ENCODE results near the gene NXPH1.

Gene NXPH1

DNA sequence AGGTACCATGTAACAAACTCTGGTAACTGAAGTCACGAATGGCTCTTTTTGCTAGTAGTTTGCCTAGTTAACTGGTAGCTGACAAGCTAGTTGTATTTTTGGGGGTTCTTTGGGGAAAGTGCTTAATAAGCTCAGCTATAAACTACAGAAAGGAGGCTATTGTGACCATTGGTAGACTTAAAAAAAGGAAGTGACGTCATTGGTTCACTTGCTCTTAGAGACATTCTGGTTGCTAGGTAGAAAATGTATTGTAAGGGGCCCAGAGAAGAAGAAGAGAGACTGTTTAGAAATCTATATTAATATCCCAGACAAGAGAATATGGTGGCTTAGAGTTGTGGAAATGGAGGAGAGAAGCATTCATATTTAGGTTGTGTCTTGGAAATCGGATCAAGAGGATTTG is 103.0 kb downstream of the NXPH1 start:
- Histone ChIP-seq H3K36me3 (ENCODE audit: control insufficient read depth in 2 of 2, insufficient read depth in 2 of 2, low read length in 2 of 2) (no peaks in the 10 kb centered on the region), H3K4me3 (ENCODE audit: low read length in 2 of 2) (no peak overlapping the region), H3K4me1 (ENCODE audit: control insufficient read depth in 2 of 2, insufficient read depth in 2 of 2, low read length in 2 of 2) (no peaks in the 10 kb centered on the region), H3K27ac (ENCODE audit: low read depth in 2 of 2, low read length in 2 of 2) (no peak overlapping the region), H3K9me3 (ENCODE audit: control insufficient read depth in 2 of 2, low read length in 2 of 2) (no peaks in the 10 kb centered on the region), H3K9ac (ENCODE audit: low read depth in 1 of 2, low read length in 2 of 2) (no peak overlapping the region), H3K27me3 (ENCODE audit: control insufficient read depth in 2 of 2, insufficient read depth in 2 of 2, low read length in 2 of 2) (no peaks in the 10 kb centered on the region)

GRCh38 chr7:8549046-8549445 is 115.6 kb downstream of the NXPH1 start:
- no peaks in the 10 kb centered on the region for H3K36me3 ChIP-seq (ENCODE audit: control insufficient read depth in 2 of 2, insufficient read depth in 2 of 2, low read length in 2 of 2)
- H3K4me3 ChIP-seq (ENCODE audit: low read length in 2 of 2) = no peak overlapping the region
- no peaks in the 10 kb centered on the region for H3K4me1 ChIP-seq (ENCODE audit: control insufficient read depth in 2 of 2, insufficient read depth in 2 of 2, low read length in 2 of 2)
- H3K9me3 ChIP-seq (ENCODE audit: control insufficient read depth in 2 of 2, low read length in 2 of 2) = no peaks in the 10 kb centered on the region
- H3K9ac ChIP-seq (ENCODE audit: low read depth in 1 of 2, low read length in 2 of 2) = no peak overlapping the region
- no peak overlapping the region for H3K27ac ChIP-seq (ENCODE audit: low read depth in 2 of 2, low read length in 2 of 2)
- no peaks in the 10 kb centered on the region for H3K27me3 ChIP-seq (ENCODE audit: control insufficient read depth in 2 of 2, insufficient read depth in 2 of 2, low read length in 2 of 2)

DNA sequence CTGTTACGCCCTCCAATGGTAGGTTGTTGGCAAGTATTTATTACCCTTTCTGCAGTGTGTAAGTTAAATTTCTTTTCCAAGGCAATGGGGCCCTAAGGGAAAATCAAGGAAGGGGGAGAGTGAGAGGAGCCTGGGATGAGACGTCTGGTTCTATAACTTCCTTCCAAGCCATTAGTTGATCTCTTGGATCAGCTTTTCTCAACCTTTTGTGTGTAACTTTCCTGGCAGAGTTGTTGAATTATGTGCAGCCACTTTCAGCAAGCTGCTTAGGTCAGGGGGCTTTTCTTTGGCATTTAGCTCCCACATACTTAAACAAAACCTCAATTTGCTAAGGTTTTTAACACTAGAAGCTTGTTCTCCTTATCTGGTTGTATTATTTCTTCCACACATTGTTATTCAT is 127.1 kb downstream of the NXPH1 start:
- H3K9ac ChIP-seq (ENCODE audit: low read depth in 1 of 2, low read length in 2 of 2) = no peak overlapping the region
- H3K9me3 ChIP-seq (ENCODE audit: control insufficient read depth in 2 of 2, low read length in 2 of 2) = no peaks in the 10 kb centered on the region
- no peak overlapping the region for H3K27ac ChIP-seq (ENCODE audit: low read depth in 2 of 2, low read length in 2 of 2)
- no peaks in the 10 kb centered on the region for H3K4me1 ChIP-seq (ENCODE audit: control insufficient read depth in 2 of 2, insufficient read depth in 2 of 2, low read length in 2 of 2)
- no peaks in the 10 kb centered on the region for H3K36me3 ChIP-seq (ENCODE audit: control insufficient read depth in 2 of 2, insufficient read depth in 2 of 2, low read length in 2 of 2)
- H3K4me3 ChIP-seq (ENCODE audit: low read length in 2 of 2) = no peak overlapping the region
- no peaks in the 10 kb centered on the region for H3K27me3 ChIP-seq (ENCODE audit: control insufficient read depth in 2 of 2, insufficient read depth in 2 of 2, low read length in 2 of 2)

DNA sequence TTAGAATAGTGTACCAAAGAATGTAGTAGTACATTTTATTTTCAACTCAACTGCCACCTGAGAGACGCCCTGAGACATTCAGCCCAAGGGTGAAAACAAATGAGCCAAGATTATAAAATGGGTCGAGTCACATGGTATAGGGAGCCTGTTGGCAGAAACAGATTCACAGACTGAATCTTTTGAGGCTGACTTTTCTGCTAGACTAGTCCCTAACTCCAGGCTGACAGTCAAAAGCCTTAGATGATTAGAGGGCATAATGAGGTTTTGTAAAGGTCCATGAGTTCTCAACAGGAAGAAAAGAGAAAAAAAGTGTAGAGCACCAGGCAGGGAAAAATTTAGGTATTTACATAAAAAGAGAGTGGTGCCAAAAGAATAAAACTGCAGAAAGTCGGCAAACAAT is 128.0 kb downstream of the NXPH1 start:
- Histone ChIP-seq H3K27me3 (ENCODE audit: control insufficient read depth in 2 of 2, insufficient read depth in 2 of 2, low read length in 2 of 2) (no peaks in the 10 kb centered on the region), H3K36me3 (ENCODE audit: control insufficient read depth in 2 of 2, insufficient read depth in 2 of 2, low read length in 2 of 2) (no peaks in the 10 kb centered on the region), H3K9ac (ENCODE audit: low read depth in 1 of 2, low read length in 2 of 2) (no peak overlapping the region), H3K4me3 (ENCODE audit: low read length in 2 of 2) (no peak overlapping the region), H3K27ac (ENCODE audit: low read depth in 2 of 2, low read length in 2 of 2) (no peak overlapping the region), H3K9me3 (ENCODE audit: control insufficient read depth in 2 of 2, low read length in 2 of 2) (no peaks in the 10 kb centered on the region), H3K4me1 (ENCODE audit: control insufficient read depth in 2 of 2, insufficient read depth in 2 of 2, low read length in 2 of 2) (no peaks in the 10 kb centered on the region)

DNA sequence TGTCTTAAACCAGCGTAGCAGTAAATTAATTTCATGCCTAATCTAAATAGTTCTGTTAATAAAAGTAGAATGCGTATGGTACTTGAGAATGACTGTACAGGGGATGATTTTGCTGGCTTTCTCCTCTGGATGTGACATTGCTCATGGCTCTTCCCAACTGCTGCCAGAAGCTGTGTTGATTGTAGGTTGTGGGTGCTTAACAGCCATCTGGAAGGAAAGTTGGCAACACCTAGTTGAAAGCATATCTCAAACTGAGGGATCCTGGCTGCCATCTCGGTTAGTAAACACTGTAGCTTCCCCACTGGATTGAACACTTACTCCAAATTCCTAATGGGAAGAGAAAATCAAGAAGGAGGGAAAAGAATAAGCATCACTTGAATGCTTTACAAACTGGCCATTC is 130.9 kb downstream of the NXPH1 start:
- Histone ChIP-seq H3K9ac (ENCODE audit: low read depth in 1 of 2, low read length in 2 of 2) (no peak overlapping the region), H3K27ac (ENCODE audit: low read depth in 2 of 2, low read length in 2 of 2) (no peak overlapping the region), H3K4me3 (ENCODE audit: low read length in 2 of 2) (no peak overlapping the region), H3K27me3 (ENCODE audit: control insufficient read depth in 2 of 2, insufficient read depth in 2 of 2, low read length in 2 of 2) (no peaks in the 10 kb centered on the region), H3K9me3 (ENCODE audit: control insufficient read depth in 2 of 2, low read length in 2 of 2) (no peaks in the 10 kb centered on the region), H3K4me1 (ENCODE audit: control insufficient read depth in 2 of 2, insufficient read depth in 2 of 2, low read length in 2 of 2) (no peaks in the 10 kb centered on the region), H3K36me3 (ENCODE audit: control insufficient read depth in 2 of 2, insufficient read depth in 2 of 2, low read length in 2 of 2) (no peaks in the 10 kb centered on the region)

- no peaks in the 10 kb centered on the region for H3K36me3 ChIP-seq (ENCODE audit: control insufficient read depth in 2 of 2, insufficient read depth in 2 of 2, low read length in 2 of 2)
- H3K9ac ChIP-seq (ENCODE audit: low read depth in 1 of 2, low read length in 2 of 2) = no peak overlapping the region
- H3K4me1 ChIP-seq (ENCODE audit: control insufficient read depth in 2 of 2, insufficient read depth in 2 of 2, low read length in 2 of 2) = no peaks in the 10 kb centered on the region
- no peaks in the 10 kb centered on the region for H3K9me3 ChIP-seq (ENCODE audit: control insufficient read depth in 2 of 2, low read length in 2 of 2)
- H3K27me3 ChIP-seq (ENCODE audit: control insufficient read depth in 2 of 2, insufficient read depth in 2 of 2, low read length in 2 of 2) = no peaks in the 10 kb centered on the region
- no peak overlapping the region for H3K4me3 ChIP-seq (ENCODE audit: low read length in 2 of 2)
- H3K27ac ChIP-seq (ENCODE audit: low read depth in 2 of 2, low read length in 2 of 2) = no peak overlapping the region
These were observed 132.6 kb downstream of the NXPH1 start for GRCh38 chr7:8566016-8566415.

GRCh38 chr7:8567626-8568025 is 134.2 kb downstream of the NXPH1 start:
- Histone ChIP-seq H3K27ac (ENCODE audit: low read depth in 2 of 2, low read length in 2 of 2) (no peak overlapping the region), H3K4me3 (ENCODE audit: low read length in 2 of 2) (no peak overlapping the region), H3K36me3 (ENCODE audit: control insufficient read depth in 2 of 2, insufficient read depth in 2 of 2, low read length in 2 of 2) (no peaks in the 10 kb centered on the region), H3K4me1 (ENCODE audit: control insufficient read depth in 2 of 2, insufficient read depth in 2 of 2, low read length in 2 of 2) (no peaks in the 10 kb centered on the region), H3K9ac (ENCODE audit: low read depth in 1 of 2, low read length in 2 of 2) (no peak overlapping the region), H3K27me3 (ENCODE audit: control insufficient read depth in 2 of 2, insufficient read depth in 2 of 2, low read length in 2 of 2) (no peaks in the 10 kb centered on the region), H3K9me3 (ENCODE audit: control insufficient read depth in 2 of 2, low read length in 2 of 2) (no peaks in the 10 kb centered on the region)

DNA sequence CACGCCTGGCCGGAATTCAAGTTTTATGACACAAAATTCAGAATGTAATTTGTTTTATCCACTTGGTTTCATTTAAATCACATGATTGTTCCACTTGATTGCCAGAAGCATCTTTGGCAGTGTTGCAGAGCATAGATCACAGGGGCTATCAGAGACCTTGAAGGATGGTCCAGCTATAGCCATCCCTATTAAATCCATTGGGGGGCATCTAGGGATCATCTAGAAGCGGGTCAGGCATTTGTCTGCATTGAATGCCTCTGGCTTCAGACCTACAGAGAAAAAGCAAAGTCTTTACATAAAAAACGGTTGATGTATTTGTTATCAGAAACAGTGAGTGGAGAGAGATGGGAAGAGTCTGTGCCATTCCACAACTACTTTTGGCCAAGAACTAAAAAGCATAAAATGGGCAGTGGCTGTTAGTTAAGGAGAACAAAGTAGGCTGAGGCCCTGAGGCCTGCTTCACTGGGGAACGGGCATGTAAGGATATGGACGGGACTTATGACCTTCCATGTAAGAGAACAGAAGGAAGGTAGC is 146.3 kb downstream of the NXPH1 start:
- Histone ChIP-seq H3K27ac (ENCODE audit: low read depth in 2 of 2, low read length in 2 of 2) (no peak overlapping the region), H3K4me3 (ENCODE audit: low read length in 2 of 2) (no peak overlapping the region), H3K36me3 (ENCODE audit: control insufficient read depth in 2 of 2, insufficient read depth in 2 of 2, low read length in 2 of 2) (no peaks in the 10 kb centered on the region), H3K4me1 (ENCODE audit: control insufficient read depth in 2 of 2, insufficient read depth in 2 of 2, low read length in 2 of 2) (no peaks in the 10 kb centered on the region), H3K9me3 (ENCODE audit: control insufficient read depth in 2 of 2, low read length in 2 of 2) (no peaks in the 10 kb centered on the region), H3K27me3 (ENCODE audit: control insufficient read depth in 2 of 2, insufficient read depth in 2 of 2, low read length in 2 of 2) (no peaks in the 10 kb centered on the region), H3K9ac (ENCODE audit: low read depth in 1 of 2, low read length in 2 of 2) (no peak overlapping the region)

GRCh38 chr7:8581842-8582241 is 148.4 kb downstream of the NXPH1 start:
- H3K9ac ChIP-seq (ENCODE audit: low read depth in 1 of 2, low read length in 2 of 2) = no peak overlapping the region
- no peaks in the 10 kb centered on the region for H3K27me3 ChIP-seq (ENCODE audit: control insufficient read depth in 2 of 2, insufficient read depth in 2 of 2, low read length in 2 of 2)
- no peaks in the 10 kb centered on the region for H3K36me3 ChIP-seq (ENCODE audit: control insufficient read depth in 2 of 2, insufficient read depth in 2 of 2, low read length in 2 of 2)
- no peak overlapping the region for H3K4me3 ChIP-seq (ENCODE audit: low read length in 2 of 2)
- no peaks in the 10 kb centered on the region for H3K4me1 ChIP-seq (ENCODE audit: control insufficient read depth in 2 of 2, insufficient read depth in 2 of 2, low read length in 2 of 2)
- no peaks in the 10 kb centered on the region for H3K9me3 ChIP-seq (ENCODE audit: control insufficient read depth in 2 of 2, low read length in 2 of 2)
- H3K27ac ChIP-seq (ENCODE audit: low read depth in 2 of 2, low read length in 2 of 2) = no peak overlapping the region

- no peak overlapping the region for H3K9ac ChIP-seq (ENCODE audit: low read depth in 1 of 2, low read length in 2 of 2)
These were observed 149.3 kb downstream of the NXPH1 start for GRCh38 chr7:8582728-8583127.

DNA sequence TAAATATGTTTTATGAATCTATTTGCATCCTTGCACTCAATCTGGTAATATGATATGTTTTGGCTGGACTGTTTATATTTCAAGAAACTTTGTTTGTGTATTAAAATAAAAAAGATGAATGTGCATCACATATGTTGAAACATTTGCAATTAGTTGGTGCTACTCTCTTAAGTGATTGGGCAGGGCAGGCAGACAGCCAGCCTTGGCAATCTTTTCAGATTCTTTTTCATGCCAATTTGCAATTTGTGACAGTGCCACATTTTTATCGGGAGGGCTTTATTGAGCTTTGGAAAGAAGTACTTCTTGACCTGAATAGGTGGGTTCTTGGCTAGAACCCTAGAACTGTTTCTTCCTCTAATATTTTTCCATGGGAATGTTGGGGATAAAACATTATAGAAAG is 152.2 kb downstream of the NXPH1 start:
- Histone ChIP-seq H3K4me1 (ENCODE audit: control insufficient read depth in 2 of 2, insufficient read depth in 2 of 2, low read length in 2 of 2) (no peaks in the 10 kb centered on the region), H3K36me3 (ENCODE audit: control insufficient read depth in 2 of 2, insufficient read depth in 2 of 2, low read length in 2 of 2) (no peaks in the 10 kb centered on the region), H3K9ac (ENCODE audit: low read depth in 1 of 2, low read length in 2 of 2) (no peak overlapping the region), H3K27me3 (ENCODE audit: control insufficient read depth in 2 of 2, insufficient read depth in 2 of 2, low read length in 2 of 2) (no peaks in the 10 kb centered on the region), H3K9me3 (ENCODE audit: control insufficient read depth in 2 of 2, low read length in 2 of 2) (no peaks in the 10 kb centered on the region), H3K4me3 (ENCODE audit: low read length in 2 of 2) (no peak overlapping the region), H3K27ac (ENCODE audit: low read depth in 2 of 2, low read length in 2 of 2) (no peak overlapping the region)

More at GRCh38 chr7:8582728-8583127, 149.3 kb downstream of the NXPH1 start:
- Histone ChIP-seq H3K4me1 (ENCODE audit: control insufficient read depth in 2 of 2, insufficient read depth in 2 of 2, low read length in 2 of 2) (no peaks in the 10 kb centered on the region), H3K36me3 (ENCODE audit: control insufficient read depth in 2 of 2, insufficient read depth in 2 of 2, low read length in 2 of 2) (no peaks in the 10 kb centered on the region), H3K4me3 (ENCODE audit: low read length in 2 of 2) (no peak overlapping the region), H3K27me3 (ENCODE audit: control insufficient read depth in 2 of 2, insufficient read depth in 2 of 2, low read length in 2 of 2) (no peaks in the 10 kb centered on the region), H3K27ac (ENCODE audit: low read depth in 2 of 2, low read length in 2 of 2) (no peak overlapping the region), H3K9me3 (ENCODE audit: control insufficient read depth in 2 of 2, low read length in 2 of 2) (no peaks in the 10 kb centered on the region)

Data from mucosa of rectum (tissue), 2 donors.